T-helper 17 cell (primary cell): Measurements from ENCODE around the gene SNRPD2. TPM values are rescaled to one million over a fixed set of nuclear protein-coding genes. Genes with fewer than 3 reads are reported as not detected.

Experiments
- ATAC-seq: fragments of 150-1000 bp; cut with Tn5 transposase; 2 replicates; pipeline ENCODE4 v1.10.0; 2021; ENCODE audit warnings: mild to moderate bottlenecking, moderate library complexity
- DNase-seq, 3 donors: peaks; one replicate each; pipeline versions ENCODE4 v3.0.0 to v3.0.0-alpha.2; 2020 to 2021
- H3K9me3 ChIP-seq: one replicate; pipeline ENCODE4 v1.7.0; 2013; ENCODE audit warnings: low read length, mild to moderate bottlenecking; ENCODE audit not compliant: control insufficient read depth, poor library complexity, severe bottlenecking
- H3K27ac Mint-ChIP-seq: one replicate; pipeline ENCODE4 v1.8.0; 2022; ENCODE audit warnings: mild to moderate bottlenecking, moderate library complexity, mixed read lengths
- H3K27me3 Mint-ChIP-seq: one replicate; pipeline ENCODE4 v1.8.0; 2022; ENCODE audit warnings: mixed read lengths
- H3K36me3 Mint-ChIP-seq: one replicate; pipeline ENCODE4 v1.8.0; 2022; ENCODE audit warnings: low read depth, mixed read lengths
- H3K4me1 Mint-ChIP-seq: one replicate; pipeline ENCODE4 v1.8.0; 2022; ENCODE audit warnings: mild to moderate bottlenecking, mixed read lengths
- H3K4me3 Mint-ChIP-seq: one replicate; pipeline ENCODE4 v1.8.0; 2022; ENCODE audit warnings: mild to moderate bottlenecking, moderate library complexity, mixed read lengths
- total RNA-seq, 4 donors: library from RNA in 2 of 4; stranded (reverse) in 2 of 4; gene quantifications; one replicate each; pipeline ENCODE4 v1.2.3 and lab custom pipeline; 2022 to 2026

The SNRPD2 gene
- total RNA-seq, 2 donors from 2014 or later, result 333 to 339 TPM

DNA sequence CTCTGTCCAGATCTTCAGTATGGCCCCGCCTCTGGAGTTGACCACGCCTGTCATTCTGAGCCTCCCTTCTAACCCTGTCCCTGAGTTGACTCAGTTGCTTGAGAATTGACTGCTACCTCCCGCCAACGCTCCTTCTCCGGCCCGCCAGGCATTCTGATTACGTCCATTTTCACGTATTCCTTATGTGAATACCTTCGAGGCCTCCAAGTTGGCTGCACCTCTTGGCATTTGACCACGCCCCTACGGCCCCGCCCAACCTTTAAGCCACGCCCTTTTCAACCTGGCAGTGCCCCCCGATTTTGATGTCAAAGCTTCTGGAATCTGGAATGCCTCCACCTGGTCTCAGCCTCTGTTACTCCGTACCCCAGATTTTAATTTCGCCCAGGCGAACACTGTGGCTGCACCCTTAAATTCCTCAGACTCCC lies 50.9 kb downstream of the SNRPD2 start:
- peak overlapping the region; percentile 94 for H3K4me3 Mint-ChIP-seq
- no peaks in the 10 kb centered on the region for H3K36me3 Mint-ChIP-seq
- H3K9me3 ChIP-seq, result no peaks in the 10 kb centered on the region
- peaks cover 35% of the 10 kb centered on the region for H3K4me1 Mint-ChIP-seq
- no peaks in the 10 kb centered on the region for H3K27me3 Mint-ChIP-seq
- H3K27ac Mint-ChIP-seq, result peak overlapping the region; percentile 93
- ATAC-seq, result no peak
- DNase-seq, result peak in 1 of 3 donors; percentile 22

DNA sequence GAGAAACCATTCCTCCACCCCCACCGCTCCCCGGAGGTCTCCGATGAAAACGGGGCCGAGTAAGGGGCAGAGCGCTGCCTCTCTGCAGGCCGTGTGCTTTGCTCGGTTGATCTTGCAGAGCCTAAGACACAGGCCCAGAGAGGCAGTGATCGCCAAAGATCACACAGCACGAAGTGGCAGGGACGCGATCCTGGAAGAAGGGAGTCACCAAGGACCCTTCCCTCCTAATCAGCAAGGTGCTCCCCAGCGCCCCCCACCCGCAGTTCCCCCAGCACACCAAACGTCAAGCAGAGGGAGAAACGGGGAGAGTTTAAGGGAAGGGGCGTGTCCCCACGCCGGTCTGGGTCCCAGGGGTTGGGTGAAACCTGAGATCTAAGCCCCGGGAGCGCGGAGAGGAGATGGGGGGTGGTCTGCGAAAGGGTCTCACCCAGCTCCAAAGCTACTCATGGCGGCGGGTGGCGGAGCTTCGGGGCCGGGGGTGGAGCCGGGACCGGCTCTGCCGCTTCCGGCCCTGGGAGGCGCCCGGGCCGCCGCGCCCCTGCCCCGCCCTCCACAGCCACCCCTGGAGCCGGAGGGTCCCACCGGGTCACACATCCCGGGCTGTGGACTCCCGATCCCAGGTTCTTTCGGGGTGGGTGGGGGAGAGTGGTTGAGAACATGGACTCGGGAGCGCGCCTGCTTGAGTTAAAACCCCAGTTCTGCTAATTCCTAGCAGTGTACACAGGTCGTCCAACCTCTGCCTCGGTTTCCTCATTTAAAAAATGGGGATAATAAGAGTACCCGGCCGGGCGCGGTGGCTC lies 52.6 kb downstream of the SNRPD2 start, which contains the start of gene EML2:
EML2 (minus strand) TSS at position 468 of the 800 bp plus-strand sequence; CDS start at position 447, 21 bp downstream.
- no peaks in the 10 kb centered on the region for H3K9me3 ChIP-seq
- DNase-seq, result peak; percentile 32 to 55 (median 44)
- peak within 1 kb of the TSS; percentile 93 for H3K27ac Mint-ChIP-seq
- no peaks in the 10 kb centered on the region for H3K27me3 Mint-ChIP-seq
- no peak for ATAC-seq
- H3K4me1 Mint-ChIP-seq, result peaks cover 30% of the 10 kb centered on the region
- H3K36me3 Mint-ChIP-seq, result no peaks in the 10 kb centered on the region
- H3K4me3 Mint-ChIP-seq, result peak within 1 kb of the TSS; percentile 94

DNA sequence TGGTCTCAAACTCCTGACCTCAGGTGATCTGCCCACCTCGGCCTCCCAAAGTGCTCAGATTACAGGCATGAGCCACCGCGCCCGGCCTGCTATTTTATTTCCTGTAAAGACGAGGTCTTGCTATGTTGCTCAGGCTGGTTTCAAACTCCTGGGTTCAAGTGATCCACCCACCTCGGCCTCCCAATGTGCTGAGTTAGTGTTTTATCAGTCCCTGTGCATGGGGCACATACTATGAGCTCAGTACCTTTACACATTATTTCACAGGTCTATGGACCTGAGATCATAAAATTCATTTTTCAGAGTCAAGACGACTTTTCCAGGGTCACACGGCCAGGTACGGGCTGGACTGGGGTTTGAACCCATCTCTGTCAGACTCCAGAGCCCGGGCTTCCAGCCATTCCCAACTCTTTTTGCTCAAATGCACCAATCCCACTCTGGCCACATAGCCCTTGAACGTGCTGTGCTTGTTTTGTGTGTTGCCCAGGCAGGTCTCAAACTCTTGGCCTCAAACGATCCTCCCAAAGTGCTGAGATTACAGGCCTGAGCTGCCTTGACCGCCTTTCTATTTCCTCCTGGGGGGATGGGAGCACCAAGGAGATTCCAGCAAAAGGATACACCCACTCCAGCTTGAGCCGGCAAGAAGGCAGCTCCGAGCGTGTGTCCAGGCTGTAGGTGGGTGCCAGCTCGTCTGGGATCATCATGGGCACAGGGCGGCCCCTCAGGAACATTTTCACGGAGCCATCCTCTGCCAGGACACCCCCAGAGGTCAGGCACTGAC lies 53.7 kb downstream of the SNRPD2 start:
- no peaks in the 10 kb centered on the region for H3K9me3 ChIP-seq
- peak overlapping the region; percentile 94 for H3K4me3 Mint-ChIP-seq
- no peaks in the 10 kb centered on the region for H3K27me3 Mint-ChIP-seq
- DNase-seq (no peak), ATAC-seq (no peak)
- no peaks in the 10 kb centered on the region for H3K36me3 Mint-ChIP-seq
- H3K4me1 Mint-ChIP-seq, result peaks cover 26% of the 10 kb centered on the region
- H3K27ac Mint-ChIP-seq, result peak overlapping the region; percentile 80

Other genes starting within 250 kb of the SNRPD2 start
- gene FOSB, start 224.0 kb downstream of the SNRPD2 start, total RNA-seq, result 1,000 to 10,000 TPM in 1 of 2 donors, 100 to 1,000 TPM in 1; 967 to 2,209 TPM
- gene RTN2, start 194.9 kb downstream of the SNRPD2 start, total RNA-seq, result 1 to 10 TPM; 2.3 to 6.2 TPM
- gene PPM1N, start 193.5 kb downstream of the SNRPD2 start, total RNA-seq, result 1 to 10 TPM; 3.8 to 8.5 TPM
- gene VASP, start 184.5 kb downstream of the SNRPD2 start, total RNA-seq, result 100 to 1,000 TPM in 1 of 2 donors, 10 to 100 TPM in 1; 99.7 to 101 TPM
- gene OPA3, start 107.2 kb downstream of the SNRPD2 start, total RNA-seq, result 1 to 10 TPM; 8.3 to 9.4 TPM
- not detected for gene GPR4, start 89.7 kb downstream of the SNRPD2 start, total RNA-seq
- 10 to 100 TPM; 58.1 to 61.2 TPM for gene EML2, start 52.6 kb downstream of the SNRPD2 start, total RNA-seq
- 1 to 10 TPM; 2.3 to 4.6 TPM for gene GIPR, start 23.7 kb downstream of the SNRPD2 start, total RNA-seq
- 10 to 100 TPM in 1 of 2 donors, 1 to 10 TPM in 1; 7.1 to 13.2 TPM for gene QPCTL, start 713 bp upstream of the SNRPD2 start, total RNA-seq
- gene FBXO46, start 38.9 kb upstream of the SNRPD2 start, total RNA-seq, result 10 to 100 TPM; 19.4 to 23.2 TPM
- not detected for gene MEIOSIN, start 41.5 kb upstream of the SNRPD2 start, total RNA-seq
- under 1 TPM; 0.42 to 0.44 TPM for gene SIX5, start 77.3 kb upstream of the SNRPD2 start, total RNA-seq
- gene DMPK, start 90.5 kb upstream of the SNRPD2 start, total RNA-seq, result 10 to 100 TPM; 18.7 to 35.8 TPM
- gene DMWD, start 100.9 kb upstream of the SNRPD2 start, total RNA-seq, result 10 to 100 TPM; 28.3 to 49.1 TPM
- under 1 TPM; 0.10 to 0.34 TPM for gene RSPH6A, start 123.4 kb upstream of the SNRPD2 start, total RNA-seq
- 10 to 100 TPM; 75.5 to 81.6 TPM for gene SYMPK, start 171.2 kb upstream of the SNRPD2 start, total RNA-seq
- not detected for gene FOXA3, start 172.4 kb upstream of the SNRPD2 start, total RNA-seq
- 10 to 100 TPM; 16.0 to 18.7 TPM for gene IRF2BP1, start 194.2 kb upstream of the SNRPD2 start, total RNA-seq
- gene MYPOP, start 210.7 kb upstream of the SNRPD2 start, total RNA-seq, result 1 to 10 TPM; 7.1 to 7.5 TPM
- gene NANOS2, start 222.8 kb upstream of the SNRPD2 start, total RNA-seq, result not detected